Measurements from ENCODE around the gene PATE4. TPM values are rescaled to one million over a fixed set of nuclear protein-coding genes. Genes with fewer than 3 reads are reported as not detected.

The PATE4 gene, protein sequence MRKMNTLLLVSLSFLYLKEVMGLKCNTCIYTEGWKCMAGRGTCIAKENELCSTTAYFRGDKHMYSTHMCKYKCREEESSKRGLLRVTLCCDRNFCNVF
- not detected in 2 replicates for total RNA-seq

DNA sequence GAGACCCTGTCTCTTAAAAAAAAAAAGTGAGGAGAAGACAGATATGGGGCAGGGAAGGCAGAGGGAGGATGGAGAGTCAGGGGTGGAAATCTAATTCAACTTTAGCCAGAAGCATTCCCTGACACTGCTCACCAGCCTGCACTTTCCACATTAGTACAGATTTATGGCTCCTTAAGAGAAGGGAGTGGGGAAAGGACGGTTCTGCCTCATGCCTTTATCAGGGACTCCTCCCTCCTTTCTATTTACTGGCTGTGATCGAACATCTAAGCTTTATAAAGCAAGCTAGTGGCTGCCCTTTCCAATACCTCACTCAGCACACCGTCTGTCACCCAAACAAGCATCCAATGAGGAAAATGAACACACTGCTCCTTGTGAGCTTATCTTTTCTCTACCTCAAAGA lies at the start of gene PATE4:
Gene PATE4, plus strand, starts transcription at position 301 of the 400 bp plus-strand sequence. Its CDS starts 44 bp downstream, at position 345.

DNA sequence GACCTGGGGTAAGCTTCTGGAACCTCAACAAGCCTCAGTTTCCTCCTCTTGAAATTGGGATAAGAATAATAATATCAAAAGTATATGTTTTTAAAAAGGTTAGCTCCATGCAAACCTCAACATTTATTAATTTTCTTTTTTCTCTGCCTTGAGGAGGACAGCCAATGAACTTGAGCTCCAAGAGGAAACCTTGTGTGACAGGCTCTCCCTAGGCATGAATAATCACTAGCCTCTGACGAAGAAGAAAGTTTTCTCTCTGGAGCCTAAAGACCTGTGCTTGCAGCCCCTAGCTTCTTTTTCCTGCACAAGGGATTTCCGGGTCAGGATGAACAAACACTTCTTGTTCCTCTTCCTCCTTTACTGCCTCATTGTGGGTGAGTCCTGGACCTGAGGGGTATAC lies 45.3 kb upstream of the PATE4 start, which contains the start of gene PATE3:
Gene PATE3, plus strand, starts transcription at position 301 of the 400 bp plus-strand sequence. Its CDS starts 25 bp downstream, at position 326.

DNA sequence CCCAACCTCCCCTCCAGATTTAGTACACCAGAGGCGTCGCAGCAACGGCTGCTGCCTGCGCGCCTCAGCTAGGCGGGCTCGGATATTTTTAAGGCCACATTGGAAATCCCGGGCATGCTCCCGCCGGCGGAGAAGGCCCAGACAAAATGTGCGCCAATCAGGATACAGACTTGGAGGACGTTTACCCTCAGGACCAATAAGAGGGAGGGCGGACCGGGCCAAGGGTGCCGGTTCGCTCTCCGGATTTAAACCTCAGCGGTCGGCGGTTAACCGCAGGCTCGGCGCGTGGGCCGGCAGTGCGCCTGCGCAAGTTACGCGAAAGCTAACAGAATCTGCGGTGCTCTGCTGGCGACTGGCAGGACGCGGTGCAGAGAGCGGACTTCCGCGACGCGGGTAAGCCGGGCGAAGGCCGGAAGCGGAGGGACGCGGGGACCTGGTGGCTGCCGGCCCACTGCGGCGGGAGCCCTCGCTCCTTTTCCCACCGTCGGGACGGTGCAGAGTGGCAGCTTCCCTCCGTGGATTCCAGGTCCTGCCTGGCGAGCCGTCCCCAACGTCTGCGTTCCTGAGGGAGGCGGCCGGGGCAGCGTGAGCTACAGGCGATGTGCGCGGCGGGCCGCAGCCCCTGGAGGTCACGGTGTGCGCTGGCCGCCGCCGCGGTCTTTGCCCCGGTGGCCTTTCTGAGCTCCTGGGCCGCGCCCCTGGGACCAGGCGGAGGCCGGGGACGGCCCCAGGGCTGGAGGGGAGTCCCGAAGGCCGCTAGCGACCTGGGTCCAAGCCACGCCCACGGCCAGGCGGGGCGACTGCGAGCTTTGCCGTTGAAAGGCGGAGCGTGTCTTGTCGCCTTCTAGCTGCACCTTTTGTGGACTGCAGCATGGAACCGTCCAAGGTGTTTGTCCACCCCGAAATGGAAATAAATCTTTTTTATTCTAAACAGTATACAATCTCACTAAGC lies 54.5 kb downstream of the PATE4 start, which contains the start of gene HYLS1:
Gene HYLS1, plus strand, starts transcription at position 296 of the 952 bp plus-strand sequence. CDS start 11,701 bp downstream, outside the sequence.

Other genes starting within 250 kb of the PATE4 start
- gene STT3A, start 240.5 kb upstream of the PATE4 start, total RNA-seq: 149 and 173 TPM in 2 replicates
- gene CHEK1, start 208.2 kb upstream of the PATE4 start, total RNA-seq: 9.0 and 9.4 TPM in 2 replicates
- gene ACRV1, start 152.5 kb upstream of the PATE4 start, total RNA-seq: not detected in 2 replicates
- gene PATE1, start 87.0 kb upstream of the PATE4 start, total RNA-seq: not detected in 2 replicates
- gene PATE2, start 54.5 kb upstream of the PATE4 start, total RNA-seq: 0.44 TPM in 1 of 2 replicates, not detected in the other
- gene PATE3, start 45.2 kb upstream of the PATE4 start, total RNA-seq: not detected in 2 replicates
- 3.2 and 5.9 TPM in 2 replicates for gene HYLS1, start 54.4 kb downstream of the PATE4 start, total RNA-seq
- gene PUS3, start 69.9 kb downstream of the PATE4 start, total RNA-seq: 11.2 and 12.0 TPM in 2 replicates
- gene DDX25, start 71.2 kb downstream of the PATE4 start, total RNA-seq: not detected in 2 replicates
- gene VSIG10L2, start 112.7 kb downstream of the PATE4 start, total RNA-seq: not detected in 2 replicates
- gene CDON, start 229.6 kb downstream of the PATE4 start, total RNA-seq: 17.8 and 22.9 TPM in 2 replicates

All from cardiac ventricle fibroblast (primary cell).